Skin of body (tissue), 2 donors: ENCODE measurements around the gene C6orf141. TPM values are rescaled to one million over a fixed set of nuclear protein-coding genes. Genes with fewer than 3 reads are reported as not detected.
"Not testable (repeated sequence)": the region's sequence is repeated elsewhere in the genome, so short reads cannot be mapped to it uniquely, and the experiment has no call there.

Experiments
- DNase-seq: peaks from one replicate; lab custom pipeline; 2025; lab: John Stamatoyannopoulos, UW
- total RNA-seq: library from RNA; depleted of rRNA; stranded (reverse); fragments of >200 nt; gene quantifications from one replicate; pipeline ENCODE4 v1.2.3, GENCODE V29; 2014

The C6orf141 gene
- total RNA-seq, 1 donor from 2014 or later, result 7.5 TPM

DNA sequence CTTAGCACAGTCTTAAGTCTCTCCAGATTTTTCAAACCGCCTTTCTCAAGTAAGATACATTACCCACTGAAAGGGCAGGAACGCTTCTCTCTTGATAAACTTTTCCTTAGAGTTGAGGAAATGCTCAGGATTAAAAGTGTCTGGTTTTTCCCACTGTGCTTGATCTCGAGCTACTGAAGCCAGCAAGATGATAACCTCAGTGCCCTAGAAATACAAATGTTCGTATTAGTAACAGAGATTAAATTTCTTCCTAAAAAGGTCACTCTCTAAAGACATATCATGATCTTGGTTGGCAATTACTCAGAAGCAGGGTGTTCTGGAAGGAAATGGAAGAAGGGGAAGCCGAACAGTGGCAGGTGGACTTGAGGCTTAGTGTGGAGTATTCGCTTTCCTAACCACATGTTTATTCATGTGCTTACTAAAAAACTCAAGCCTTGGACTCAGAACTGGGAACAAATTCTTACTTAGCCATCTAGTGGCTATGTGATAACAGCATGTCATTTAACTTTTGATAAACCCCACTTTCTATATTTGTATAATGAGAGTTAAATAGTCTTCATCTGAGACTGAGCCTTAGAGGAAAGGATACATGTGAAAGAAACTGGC, 20.1 kb downstream of the C6orf141 start:
- no peak for DNase-seq

DNA sequence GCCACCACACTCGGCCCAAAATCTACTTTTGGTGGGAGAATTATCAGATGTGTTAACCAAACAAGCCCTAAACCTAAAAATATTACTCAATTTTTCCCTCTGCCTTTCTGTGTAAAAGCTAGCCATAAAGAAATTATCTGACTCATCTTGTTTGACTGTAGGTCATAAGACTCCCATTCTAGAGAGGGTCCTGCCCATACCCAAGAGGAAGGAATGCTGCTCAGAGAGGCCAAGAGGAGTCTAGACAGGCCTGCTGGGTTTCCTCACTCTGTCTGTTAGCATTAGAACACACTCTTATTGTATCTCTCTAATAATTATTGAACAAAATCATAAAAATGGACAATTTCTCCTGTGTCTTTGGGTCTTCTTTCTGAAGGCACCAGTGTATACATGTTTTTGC, 26.1 kb downstream of the C6orf141 start:
- DNase-seq, result no peak

DNA sequence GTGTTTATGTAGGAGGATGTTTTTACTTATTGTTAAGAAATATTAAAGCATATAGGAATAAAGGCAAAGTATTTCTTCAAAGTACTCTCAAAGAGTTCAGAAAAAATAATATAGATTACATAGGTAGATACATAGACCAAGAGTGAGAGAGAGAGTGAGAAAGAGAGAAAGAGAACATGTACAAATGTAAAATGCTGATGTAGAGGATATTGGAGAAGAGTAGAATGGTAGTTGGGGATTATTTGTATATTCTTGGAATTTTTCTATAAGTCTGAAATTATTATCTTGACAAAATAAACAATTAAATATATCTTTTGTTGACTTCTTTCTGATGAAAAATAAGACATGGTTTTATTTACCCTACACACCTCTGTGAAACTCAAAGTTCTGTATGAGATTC, 29.2 kb downstream of the C6orf141 start:
- no peak for DNase-seq

DNA sequence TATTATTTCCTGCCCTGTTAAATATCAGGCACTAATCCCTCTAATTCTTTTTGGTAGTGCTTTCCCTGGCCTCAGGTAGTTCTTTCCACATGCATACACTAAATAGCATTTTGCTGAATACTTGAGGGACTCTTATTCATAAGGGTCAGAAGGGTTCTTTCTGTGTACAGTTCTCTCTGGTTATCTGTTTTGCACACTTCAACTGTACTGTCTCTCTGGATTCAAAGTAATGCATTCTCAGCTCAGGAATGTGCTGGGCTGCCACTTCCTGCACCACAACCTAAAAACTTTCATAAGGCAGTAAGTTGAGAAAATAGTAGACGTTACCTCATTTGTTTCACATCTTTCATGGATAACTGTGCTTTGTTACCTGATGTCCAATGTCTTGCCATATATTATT, 32.1 kb downstream of the C6orf141 start:
- no peak for DNase-seq

DNA sequence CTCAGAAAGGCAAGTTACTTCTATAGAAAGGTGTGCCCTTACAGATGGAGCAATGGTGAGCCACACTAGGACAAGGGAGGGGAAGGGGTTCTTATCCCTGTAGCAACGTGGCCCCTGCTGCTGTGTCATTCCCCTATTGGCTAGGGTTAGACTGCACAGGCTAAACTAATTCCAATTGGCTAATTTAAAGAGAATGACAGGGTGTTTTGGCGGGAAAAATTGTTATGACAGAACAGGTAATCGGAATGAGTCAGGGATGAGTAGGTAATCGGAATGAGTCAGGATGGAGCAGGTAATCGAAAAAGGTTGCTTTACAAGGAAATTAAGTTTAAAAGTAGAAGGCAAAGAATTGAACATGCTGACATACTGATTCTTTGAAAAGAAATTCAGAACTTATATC, 36.8 kb downstream of the C6orf141 start:
- not testable (repeated sequence) for DNase-seq

Other genes starting within 250 kb of the C6orf141 start
- gene MMUT, start 87.4 kb upstream of the C6orf141 start, total RNA-seq, result 24.9 TPM
- 8.0 TPM for gene CENPQ, start 87.3 kb upstream of the C6orf141 start, total RNA-seq
- gene GLYATL3, start 50.7 kb upstream of the C6orf141 start, total RNA-seq, result 0.39 TPM
- 5.8 TPM for gene RHAG, start 86.2 kb downstream of the C6orf141 start, total RNA-seq
- not detected for gene CRISP2, start 162.9 kb downstream of the C6orf141 start, total RNA-seq
- gene CRISP3, start 193.7 kb downstream of the C6orf141 start, total RNA-seq, result 7.4 TPM
- gene PGK2, start 236.6 kb downstream of the C6orf141 start, total RNA-seq, result not detected